HS-5 (cell line): Measurements from ENCODE around the gene GRK3.
"Not testable (repeated sequence)": the region's sequence is repeated elsewhere in the genome, so short reads cannot be mapped to it uniquely, and the experiment has no call there.

Experiments used
- DNase-seq: peaks from one replicate; pipeline ENCODE4 v3.0.0-alpha.2; 2012; ENCODE audit warnings: low read depth

The GRK3 gene

GRCh38 chr22:25564320-25564978 is at the start of gene GRK3:
TSS of gene GRK3 (plus strand) at chr22:25564675. CDS start at chr22:25565041, 366 bp downstream.
- DNase-seq, result no peak

GRCh38 chr22:25518000-25518663 is 46.3 kb upstream of the GRK3 start:
- DNase-seq, result no peak

- DNase-seq, result no peak
Observed at GRCh38 chr22:25525376-25525775, 39.1 kb upstream of the GRK3 start.

- DNase-seq, result not testable (repeated sequence)
Observed at GRCh38 chr22:25525804-25526584, 38.5 kb upstream of the GRK3 start.

- DNase-seq, result peak; percentile 19
Observed at GRCh38 chr22:25527016-25527415, 37.5 kb upstream of the GRK3 start.

- DNase-seq, result not testable (repeated sequence)
Observed at GRCh38 chr22:25528068-25528467, 36.4 kb upstream of the GRK3 start.

GRCh38 chr22:25529059-25529458 is 35.4 kb upstream of the GRK3 start:
- DNase-seq, result not testable (repeated sequence)

GRCh38 chr22:25529541-25530137 is 34.8 kb upstream of the GRK3 start:
- DNase-seq, result not testable (repeated sequence)

- DNase-seq, result not testable (repeated sequence)
Observed at GRCh38 chr22:25531677-25532076, 32.8 kb upstream of the GRK3 start.

- DNase-seq, result no peak
Observed at GRCh38 chr22:25534724-25535123, 29.8 kb upstream of the GRK3 start.

- no peak for DNase-seq
Observed at GRCh38 chr22:25536589-25536988, 27.9 kb upstream of the GRK3 start.

- no peak for DNase-seq
Observed at GRCh38 chr22:25540166-25540907, 24.1 kb upstream of the GRK3 start.

- no peak for DNase-seq
Observed at GRCh38 chr22:25540908-25541660, 23.4 kb upstream of the GRK3 start.

- no peak for DNase-seq
Observed at GRCh38 chr22:25542191-25542590, 22.3 kb upstream of the GRK3 start.

- DNase-seq, result no peak
Observed at GRCh38 chr22:25542720-25543402, 21.6 kb upstream of the GRK3 start.

GRCh38 chr22:25545146-25545545 is 19.3 kb upstream of the GRK3 start:
- DNase-seq, result no peak

- DNase-seq, result no peak
Observed at GRCh38 chr22:25545672-25546071, 18.8 kb upstream of the GRK3 start.

- DNase-seq, result no peak
Observed at GRCh38 chr22:25546242-25546641, 18.2 kb upstream of the GRK3 start.

- no peak for DNase-seq
Observed at GRCh38 chr22:25546751-25547150, 17.7 kb upstream of the GRK3 start.

- no peak for DNase-seq
Observed at GRCh38 chr22:25548866-25549464, 15.5 kb upstream of the GRK3 start.
